ENCODE results near the gene ELL. TPM values are rescaled to one million over a fixed set of nuclear protein-coding genes. Genes with fewer than 3 reads are reported as not detected.

ELL gene
- total and polyA plus RNA-seq, 9 of the 15 experiments (the other 6 are each of a cell fraction or from before 2014, with no cell fraction given) = 0.24 to 22.5 (median 4.1) TPM

DNA sequence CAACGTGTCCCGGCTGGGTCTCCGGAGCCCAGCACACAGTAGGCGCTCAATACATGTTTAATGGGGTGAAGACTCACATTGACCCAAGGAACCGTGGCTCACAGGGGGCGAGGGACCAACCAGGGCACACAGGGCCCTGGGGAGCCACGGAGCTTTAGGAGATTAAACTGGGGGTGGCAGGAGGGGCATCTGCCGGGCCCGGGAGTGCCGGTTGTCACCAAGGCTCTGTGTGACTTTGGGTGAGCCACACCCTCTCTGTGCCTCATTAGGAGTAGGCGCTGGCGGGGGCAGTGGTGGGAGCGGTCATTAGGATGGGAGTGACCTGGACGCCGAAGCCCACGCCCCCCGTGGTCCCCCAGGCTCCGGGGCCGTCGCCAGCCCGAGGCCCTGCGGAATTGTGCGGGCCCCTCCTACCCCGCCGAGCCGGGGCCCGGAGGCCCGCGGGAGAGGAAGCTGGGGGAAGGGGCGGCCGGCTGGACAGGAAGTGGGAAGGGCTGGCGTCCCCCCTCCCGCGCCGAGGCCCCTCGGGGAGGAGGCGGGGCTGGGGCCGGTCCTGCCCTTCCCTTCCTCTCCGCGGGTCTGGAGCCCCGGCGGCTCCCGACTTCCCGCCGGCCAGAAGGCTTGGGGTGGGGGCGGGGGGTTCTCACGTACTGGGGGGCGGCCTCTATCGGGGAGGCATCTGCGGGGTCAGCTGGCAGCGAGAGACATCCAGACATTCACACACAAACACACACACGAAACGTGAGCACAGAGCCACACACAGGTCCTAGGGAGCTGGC, 104.4 kb downstream of the ELL start (continued):
- TF ChIP-seq FOXP4 (CRISPR knock-in tag; IDR thresholded peaks at IDR 0.05; ENCODE audit: borderline replicate concordance) = no peak
- TF ChIP-seq ZNF431 (CRISPR knock-in tag; IDR thresholded peaks at IDR 0.05) = no peak
- peak; percentile 51 to 96 for TF ChIP-seq E2F6 (IDR thresholded peaks at IDR 0.05; ENCODE audit: borderline replicate concordance in 1 of 2, extremely low read depth in 1 of 2, insufficient read depth in 1 of 2, insufficient read length in 1 of 2, low read depth in 1 of 2, low read length in 1 of 2, poor library complexity in 1 of 2, severe bottlenecking in 1 of 2)
- no peak for TF ChIP-seq ZNF140 (CRISPR knock-in tag; IDR thresholded peaks at IDR 0.05)
- no peak for TF ChIP-seq C11orf30 (IDR thresholded peaks at IDR 0.05; ENCODE audit: low read depth)
- TF ChIP-seq MTF1 (CRISPR knock-in tag; IDR thresholded peaks at IDR 0.05; ENCODE audit: borderline replicate concordance) = peak; percentile 68; the same call in 1 of the 2 replicates
- TF ChIP-seq IFI16 (CRISPR knock-in tag; IDR thresholded peaks at IDR 0.05) = no peak
- no peak for TF ChIP-seq MEIS2 (IDR thresholded peaks at IDR 0.05; ENCODE audit: partially characterized antibody)
- no peak for TF ChIP-seq MAFF (IDR thresholded peaks at IDR 0.05; ENCODE audit: low read length)
- TF ChIP-seq JUN (IDR thresholded peaks at IDR 0.05; ENCODE audit: borderline replicate concordance, low read depth, low read length) = no peak
- TF ChIP-seq JUN (CRISPR knock-in tag; IDR thresholded peaks at IDR 0.05; ENCODE audit: borderline replicate concordance) = 0 out of 2 replicates have a peak, but pooled peaks have one; percentile 46
- TF ChIP-seq ZBTB9 (CRISPR knock-in tag; IDR thresholded peaks at IDR 0.05) = 0 out of 2 replicates have a peak, but pooled peaks have one; percentile 27
- no peak for TF ChIP-seq KAT8 (IDR thresholded peaks at IDR 0.05; ENCODE audit: low read depth)
- TF ChIP-seq ID3 (CRISPR knock-in tag; IDR thresholded peaks at IDR 0.05) = no peak
- no peak; the same call in 1 of the 2 replicates for TF ChIP-seq ID3 (tag; IDR thresholded peaks at IDR 0.05)
- TF ChIP-seq TSC22D4 (tag; IDR thresholded peaks at IDR 0.05) = no peak
- no peak for TF ChIP-seq FOXJ2 (tag; IDR thresholded peaks at IDR 0.05)
- no peak for TF ChIP-seq ZNF408 (CRISPR knock-in tag; IDR thresholded peaks at IDR 0.05; ENCODE audit: low read depth)
- no peak; the same call in 1 of the 2 replicates for TF ChIP-seq EGR1 (conservative IDR thresholded peaks at IDR 0.05)
- no peak for TF ChIP-seq POLR3A (IDR thresholded peaks at IDR 0.05; ENCODE audit: borderline replicate concordance, extremely low read depth, insufficient read depth, insufficient read length)
- TF ChIP-seq, protein P1, sequence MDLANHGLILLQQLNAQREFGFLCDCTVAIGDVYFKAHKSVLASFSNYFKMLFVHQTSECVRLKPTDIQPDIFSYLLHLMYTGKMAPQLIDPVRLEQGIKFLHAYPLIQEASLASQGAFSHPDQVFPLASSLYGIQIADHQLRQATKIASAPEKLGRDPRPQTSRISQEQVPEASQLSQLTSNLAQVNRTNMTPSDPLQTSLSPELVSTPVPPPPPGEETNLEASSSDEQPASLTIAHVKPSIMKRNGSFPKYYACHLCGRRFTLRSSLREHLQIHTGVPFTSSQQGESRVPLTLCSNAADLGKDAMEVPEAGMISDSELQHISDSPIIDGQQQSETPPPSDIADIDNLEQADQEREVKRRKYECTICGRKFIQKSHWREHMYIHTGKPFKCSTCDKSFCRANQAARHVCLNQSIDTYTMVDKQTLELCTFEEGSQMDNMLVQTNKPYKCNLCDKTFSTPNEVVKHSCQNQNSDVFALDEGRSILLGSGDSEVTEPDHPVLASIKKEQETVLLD (IDR thresholded peaks at IDR 0.05) = 0 out of 2 replicates have a peak, but pooled peaks have one; percentile 19
